A549 (cell line): ENCODE results near the gene NME7. TPM values are rescaled to one million over a fixed set of nuclear protein-coding genes. Genes with fewer than 3 reads are reported as not detected.

Experiments used
- ATAC-seq, 2 experiments: fragments of 200-7000 bp in 1 of 2; fragments of >200 bp in 1 of 2; cut with Nextera tagmentation in 1 of 2; cut with Tn5 transposase in 1 of 2; 3 replicates each; pipeline versions ENCODE4 v1.8.0 to v1.9.1; 2018 to 2020; ENCODE audit warnings: mild to moderate bottlenecking in 1 of 2, moderate library complexity in 1 of 2
- CTCF ChIA-PET: fragments of 300-600 bp; sonication (Branson Sonifier 250); formaldehyde crosslinking; extraction: SDS; loops from one replicate; lab custom pipeline; 2021; ENCODE audit warnings: antibody characterized with exemption, inconsistent platforms; lab: Yijun Ruan, JAX
- POLR2A ChIA-PET: fragments of 350-600 bp; formaldehyde crosslinking; extraction: SDS; loops from one replicate; lab custom pipeline; 2021; ENCODE audit warnings: antibody characterized with exemption, inconsistent platforms; lab: Yijun Ruan, JAX
- DNase-seq, 2 experiments: peaks; one replicate each; pipeline versions ENCODE4 v3.0.0 to v3.0.0-alpha.2; 2011 to 2016; ENCODE audit warnings: low read depth in 1 of 2, low spot score in 1 of 2
- FAIRE-seq: peaks from 2 replicates; lab custom pipeline; 2011; peaks lifted over from hg19 to GRCh38; lab: Jason Lieb, UNC
- H3K27ac ChIP-seq, 2 experiments: fragments of >200 bp; sonication (Bioruptor Twin); formaldehyde crosslinking; 3 replicates each; pipeline ENCODE4 v1.5.1; 2016 to 2017
- H3K4me1 ChIP-seq: fragments of >200 bp; sonication (Bioruptor Twin); formaldehyde crosslinking; 3 replicates; pipeline ENCODE4 v1.6.1; 2016
- H3K4me2 ChIP-seq: fragments of >200 bp; sonication (Bioruptor Twin); formaldehyde crosslinking; 3 replicates; pipeline ENCODE4 v1.6.1; 2016
- H3K4me3 ChIP-seq: fragments of >200 bp; sonication (Bioruptor Twin); formaldehyde crosslinking; 3 replicates; pipeline ENCODE4 v1.5.1; 2016
- H3K9me3 ChIP-seq: fragments of >200 bp; sonication (Bioruptor Twin); formaldehyde crosslinking; 3 replicates; pipeline ENCODE4 v1.6.1; 2016
- BCL3 ChIP-seq: fragments of >200 bp; sonication (Bioruptor Twin); formaldehyde crosslinking; IDR thresholded peaks from 3 replicates; pipeline ENCODE4 v1.6.1; 2016
- BHLHE40 ChIP-seq: IDR thresholded peaks from 2 replicates; pipeline ENCODE4 v1.6.1; 2012; ENCODE audit warnings: low read depth, low read length, inconsistent platforms
- CBX8 ChIP-seq: fragments of 200-600 bp; sonication (generic); IDR thresholded peaks from 2 replicates; pipeline ENCODE4 v1.6.1; 2016
- CTCF ChIP-seq: fragments of >200 bp; sonication (Bioruptor Twin); formaldehyde crosslinking; IDR thresholded peaks from 3 replicates; pipeline ENCODE4 v1.5.1; 2016
- E2F6 ChIP-seq: IDR thresholded peaks from 2 replicates; pipeline ENCODE4 v1.6.1; 2012; ENCODE audit warnings: low read depth, borderline replicate concordance
- EHF ChIP-seq: fragments of 250-450 bp; sonication (Bioruptor Pico); IDR thresholded peaks from 2 replicates; pipeline ENCODE4 v1.5.0; 2020; ENCODE audit warnings: mild to moderate bottlenecking
- EP300 ChIP-seq, 2 experiments: fragments of >200 bp; sonication (Bioruptor Twin); formaldehyde crosslinking; IDR thresholded peaks; 2 replicates in 1 of 2; 3 replicates in 1 of 2; pipeline ENCODE4 v1.6.1; 2016 to 2017
- FOSB ChIP-seq: fragments of 250-450 bp; sonication (Bioruptor Pico); IDR thresholded peaks from 2 replicates; pipeline ENCODE4 v1.5.0; 2020; ENCODE audit warnings: mild to moderate bottlenecking, moderate library complexity
- FOXS1 ChIP-seq: fragments of 250-450 bp; sonication (Bioruptor Pico); IDR thresholded peaks from 2 replicates; pipeline ENCODE4 v1.5.0; 2020; ENCODE audit warnings: mild to moderate bottlenecking, moderate library complexity
- HDAC2 ChIP-seq: fragments of 200-600 bp; sonication (generic); IDR thresholded peaks from 2 replicates; pipeline ENCODE4 v1.6.1; 2016
- HOXA7 ChIP-seq: fragments of 250-450 bp; sonication (Bioruptor Pico); IDR thresholded peaks from 2 replicates; pipeline ENCODE4 v1.5.0; 2020; ENCODE audit warnings: mild to moderate bottlenecking, moderate library complexity
- HOXB5 ChIP-seq: fragments of 250-450 bp; sonication (Bioruptor Pico); IDR thresholded peaks from 2 replicates; pipeline ENCODE4 v1.5.0; 2020; ENCODE audit warnings: mild to moderate bottlenecking, moderate library complexity
- JUN ChIP-seq, 2 experiments: fragments of >200 bp; sonication (Bioruptor Twin); formaldehyde crosslinking; IDR thresholded peaks; 2 replicates in 1 of 2; 3 replicates in 1 of 2; pipeline ENCODE4 v1.6.1; 2016 to 2017
- JUNB ChIP-seq: fragments of >200 bp; sonication (Bioruptor Twin); formaldehyde crosslinking; IDR thresholded peaks from 2 replicates; pipeline ENCODE4 v1.6.1; 2016
- KDM1A ChIP-seq: fragments of 200-600 bp; sonication (generic); IDR thresholded peaks from 2 replicates; pipeline ENCODE4 v1.6.1; 2016; ENCODE audit warnings: low read depth, mild to moderate bottlenecking
- MAZ ChIP-seq: fragments of 150-350 bp; IDR thresholded peaks from 2 replicates; pipeline ENCODE4 v1.6.1; 2014; ENCODE audit warnings: antibody characterized with exemption, low read depth, low read length, borderline replicate concordance
- NR3C1 ChIP-seq: fragments of >200 bp; sonication (Bioruptor Twin); formaldehyde crosslinking; IDR thresholded peaks from 3 replicates; pipeline ENCODE4 v1.6.1; 2017
- PHF8 ChIP-seq: fragments of 200-600 bp; sonication (generic); IDR thresholded peaks from 2 replicates; pipeline ENCODE4 v1.6.1; 2016; ENCODE audit warnings: low read depth, mild to moderate bottlenecking, antibody characterized with exemption, moderate library complexity, borderline replicate concordance
- POLR2A ChIP-seq: IDR thresholded peaks from 2 replicates; pipeline ENCODE4 v1.6.1; 2012; ENCODE audit warnings: mild to moderate bottlenecking, low read length
- RAD21 ChIP-seq, 2 experiments: fragments of >200 bp in 1 of 2; sonication (Bioruptor Twin) in 1 of 2; formaldehyde crosslinking in 1 of 2; IDR thresholded peaks in 1 of 2; conservative IDR thresholded peaks in 1 of 2; 2 replicates in 1 of 2; 3 replicates in 1 of 2; pipeline ENCODE4 v1.6.1; 2012 to 2018; ENCODE audit warnings: inconsistent platforms in 1 of 2
- RNF2 ChIP-seq: fragments of 200-600 bp; sonication (generic); IDR thresholded peaks from 2 replicates; pipeline ENCODE4 v1.6.1; 2016; ENCODE audit warnings: low read depth, mild to moderate bottlenecking, antibody characterized with exemption, moderate library complexity, borderline replicate concordance
- SMC3 ChIP-seq: fragments of >200 bp; sonication (Bioruptor Twin); formaldehyde crosslinking; IDR thresholded peaks from 3 replicates; pipeline ENCODE4 v1.6.1; 2018; ENCODE audit warnings: inconsistent platforms
- SREBF2 ChIP-seq: fragments of 450-650 bp; IDR thresholded peaks from 2 replicates; pipeline ENCODE4 v1.6.1; 2014; ENCODE audit warnings: mild to moderate bottlenecking, moderate library complexity
- TFCP2L1 ChIP-seq: fragments of 250-450 bp; sonication (Bioruptor Pico); IDR thresholded peaks from 2 replicates; pipeline ENCODE4 v1.5.0; 2021; ENCODE audit warnings: mild to moderate bottlenecking
- WGBS: methylation state at CpG from one replicate; pipeline ENCODE4 v1.1.6; 2017; ENCODE audit errors: missing lambda C conversion rate; 5-methylcytosine and 5-hydroxymethylcytosine counted together
- polyA plus RNA-seq, 4 experiments: library from polyadenylated mRNA; depleted of rRNA in 3 of 4; stranded (reverse); fragments of >200 nt; fragmentation: RNase III in 1 of 4; extraction: RNeasy Plus Mini Kit Qiagen cat#74134 plus additional on column Dnase treatment in 1 of 4; gene quantifications; 2 replicates in 3 of 4; 3 replicates in 1 of 4; pipeline ENCODE4 v1.2.3, GENCODE V29; 2011 to 2017
- TF ChIP-seq, protein P1 (sequence below): fragments of 250-450 bp; sonication (Bioruptor Pico); IDR thresholded peaks from 2 replicates; pipeline ENCODE4 v1.5.0; 2020; ENCODE audit warnings: low read depth, mild to moderate bottlenecking, moderate library complexity
- TF ChIP-seq, protein P2 (sequence below): IDR thresholded peaks from 2 replicates; pipeline ENCODE4 v1.6.1; 2012

The NME7 gene
- polyA plus RNA-seq, 2 of the 4 experiments (the other 2 are of a cell fraction): 39.5 to 62.3 TPM

- Histone ChIP-seq H3K27ac (no peak overlapping the region), H3K4me3 (no peak overlapping the region), H3K4me1 (peaks cover 18% of the 10 kb centered on the region), H3K4me2 (no peak overlapping the region), H3K9me3 (no peaks in the 10 kb centered on the region)
- CTCF ChIA-PET: no interaction called here
- POLR2A ChIA-PET: no interaction called here
- DNase-seq (no peak), ATAC-seq (no peak), FAIRE-seq (no peak)
- TF ChIP-seq SMC3: no peak
- TF ChIP-seq, protein P1, sequence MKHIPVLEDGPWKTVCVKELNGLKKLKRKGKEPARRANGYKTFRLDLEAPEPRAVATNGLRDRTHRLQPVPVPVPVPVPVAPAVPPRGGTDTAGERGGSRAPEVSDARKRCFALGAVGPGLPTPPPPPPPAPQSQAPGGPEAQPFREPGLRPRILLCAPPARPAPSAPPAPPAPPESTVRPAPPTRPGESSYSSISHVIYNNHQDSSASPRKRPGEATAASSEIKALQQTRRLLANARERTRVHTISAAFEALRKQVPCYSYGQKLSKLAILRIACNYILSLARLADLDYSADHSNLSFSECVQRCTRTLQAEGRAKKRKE (CRISPR knock-in tag): no peak
- TF ChIP-seq FOXS1: no peak
- TF ChIP-seq JUN (IDR thresholded peaks at IDR 0.05): no peak
- TF ChIP-seq POLR2A: no peak
- TF ChIP-seq E2F6: no peak
- TF ChIP-seq CTCF: no peak
- no peak for TF ChIP-seq NR3C1
- TF ChIP-seq, protein P2, sequence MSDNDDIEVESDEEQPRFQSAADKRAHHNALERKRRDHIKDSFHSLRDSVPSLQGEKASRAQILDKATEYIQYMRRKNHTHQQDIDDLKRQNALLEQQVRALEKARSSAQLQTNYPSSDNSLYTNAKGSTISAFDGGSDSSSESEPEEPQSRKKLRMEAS: no peak
- WGBS: 96% methylated on average over 1 of the region's 1 CpG
These were observed 60.4 kb downstream of the NME7 start for GRCh38 chr1:169307176-169307575.

GRCh38 chr1:169305948-169306347 is 61.6 kb downstream of the NME7 start:
- DNase-seq (no peak), ATAC-seq (no peak), FAIRE-seq (no peak)
- 96% methylated on average over 2 of the region's 2 CpGs for whole genome bisulfite sequencing
- Histone ChIP-seq H3K4me3 (no peak overlapping the region), H3K4me2 (no peak overlapping the region), H3K4me1 (peaks cover 13% of the 10 kb centered on the region; the same call in 2 of the 3 replicates), H3K27ac (no peak overlapping the region), H3K9me3 (no peaks in the 10 kb centered on the region)
- TF ChIP-seq RAD21 (conservative IDR thresholded peaks at IDR 0.05 in 1 of 2, IDR thresholded peaks at IDR 0.05 in 1 of 2) (no peak), HDAC2 (no peak), CBX8 (no peak)
- POLR2A ChIA-PET: no interaction called here
- CTCF ChIA-PET: no interaction called here

- FAIRE-seq: no peak
- Histone ChIP-seq H3K4me1 (peaks cover 13% of the 10 kb centered on the region; the same call in 2 of the 3 replicates), H3K9me3 (no peaks in the 10 kb centered on the region), H3K27ac (no peak overlapping the region), H3K4me3 (no peak overlapping the region), H3K4me2 (no peak overlapping the region)
- no peak for ATAC-seq
- TF ChIP-seq TFCP2L1 (CRISPR knock-in tag): no peak
- TF ChIP-seq HOXA7 (CRISPR knock-in tag): no peak
- DNase-seq: no peak
- WGBS: 91% methylated on average over 5 of the region's 5 CpGs
- ChIA-PET CTCF (no interaction called here), POLR2A (no interaction called here)
These were observed 62.2 kb downstream of the NME7 start for GRCh38 chr1:169305356-169305755.

GRCh38 chr1:169300854-169301253 is 66.7 kb downstream of the NME7 start:
- Histone ChIP-seq H3K4me2 (no peak overlapping the region), H3K4me3 (no peak overlapping the region), H3K4me1 (peaks cover 13% of the 10 kb centered on the region; the same call in 2 of the 3 replicates), H3K9me3 (no peaks in the 10 kb centered on the region), H3K27ac (no peak overlapping the region)
- DNase-seq (no peak), FAIRE-seq (no peak), ATAC-seq (no peak)
- TF ChIP-seq HOXB5 (no peak), KDM1A (no peak), MAZ (no peak), RAD21 (conservative IDR thresholded peaks at IDR 0.05 in 1 of 2, IDR thresholded peaks at IDR 0.05 in 1 of 2) (no peak), NR3C1 (no peak), EHF (no peak), EP300 (IDR thresholded peaks at IDR 0.05) (no peak), PHF8 (no peak), JUNB (no peak), BHLHE40 (no peak), FOSB (CRISPR knock-in tag) (no peak), RNF2 (no peak), BCL3 (no peak), SREBF2 (no peak), FOXS1 (no peak)
- WGBS: 45% methylated on average over 3 of the region's 3 CpGs
- ChIA-PET POLR2A (no interaction called here), CTCF (no interaction called here)
